GM21717 (cell line): ENCODE measurements around the gene NKAP.
"Not testable (repeated sequence)": the region's sequence is repeated elsewhere in the genome, so short reads cannot be mapped to it uniquely, and the experiment has no call there.

Experiments used
- ATAC-seq: cut with Tn5 transposase; IDR thresholded peaks from one replicate; pipeline ENCODE4 v1.9.1; 2021; ENCODE audit warnings: mild to moderate bottlenecking, moderate library complexity; ENCODE audit not compliant: unreplicated experiment

NKAP gene

GRCh38 chrX:119943185-119943988 lies at the start of gene NKAP:
NKAP (minus strand) TSS chrX:119943751; CDS start chrX:119943605, 146 bp downstream.
- ATAC-seq, result peak; percentile 80

- no peak for ATAC-seq
These were observed 47.6 kb upstream of the NKAP start for GRCh38 chrX:119991005-119991787.

- no peak for ATAC-seq
These were observed 47.0 kb upstream of the NKAP start for GRCh38 chrX:119990556-119991004.

GRCh38 chrX:119989905-119990555 lies 46.5 kb upstream of the NKAP start:
- ATAC-seq, result no peak

- ATAC-seq, result no peak
These were observed 42.7 kb upstream of the NKAP start for GRCh38 chrX:119986203-119986602.

GRCh38 chrX:119984652-119985051 lies 41.1 kb upstream of the NKAP start:
- no peak for ATAC-seq

- ATAC-seq, result no peak
These were observed 39.9 kb upstream of the NKAP start for GRCh38 chrX:119983494-119983893.

GRCh38 chrX:119982145-119982544 lies 38.6 kb upstream of the NKAP start:
- ATAC-seq, result no peak

GRCh38 chrX:119981286-119982070 lies 37.9 kb upstream of the NKAP start:
- ATAC-seq, result no peak

- ATAC-seq, result not testable (repeated sequence)
These were observed 33.6 kb upstream of the NKAP start for GRCh38 chrX:119977172-119977571.

- no peak for ATAC-seq
These were observed 27.6 kb upstream of the NKAP start for GRCh38 chrX:119971184-119971583.

- no peak for ATAC-seq
These were observed 27.0 kb upstream of the NKAP start for GRCh38 chrX:119970574-119970973.

- not testable (repeated sequence) for ATAC-seq
These were observed 23.3 kb upstream of the NKAP start for GRCh38 chrX:119966837-119967236.

- no peak for ATAC-seq
These were observed 17.1 kb upstream of the NKAP start for GRCh38 chrX:119960625-119961024.

- ATAC-seq, result not testable (repeated sequence)
These were observed 12.4 kb upstream of the NKAP start for GRCh38 chrX:119955807-119956570.

GRCh38 chrX:119954374-119954773 lies 10.8 kb upstream of the NKAP start:
- ATAC-seq, result no peak

- no peak for ATAC-seq
These were observed 4.8 kb upstream of the NKAP start for GRCh38 chrX:119948381-119948780.

GRCh38 chrX:119945481-119945880 lies 1.9 kb upstream of the NKAP start:
- no peak for ATAC-seq

GRCh38 chrX:119942831-119943184 lies 743 bp downstream of the NKAP start:
- peak; percentile 16 for ATAC-seq
